ENCODE measurements around the gene PLCG1. TPM values are rescaled to one million over a fixed set of nuclear protein-coding genes. Genes with fewer than 3 reads are reported as not detected.

The PLCG1 gene
- total RNA-seq, 2 donors from 2014 or later: 227 to 257 TPM

- H3K9me3 ChIP-seq (ENCODE audit: control insufficient read depth, low read length): no peaks in the 10 kb centered on the region
- H3K4me1 Mint-ChIP-seq: peaks cover 28% of the 10 kb centered on the region
These were observed 11.6 kb downstream of the PLCG1 start for GRCh38 chr20:41148942-41149341.

GRCh38 chr20:41150664-41151063, 13.3 kb downstream of the PLCG1 start:
- Mint-ChIP-seq H3K4me3 (no peak overlapping the region), H3K9me3 (no peaks in the 10 kb centered on the region), H3K36me3 (ENCODE audit: low read depth) (peaks cover 15% of the 10 kb centered on the region), H3K27me3 (ENCODE audit: insufficient read depth) (no peaks in the 10 kb centered on the region), H3K4me1 (peaks cover 29% of the 10 kb centered on the region), H3K27ac (peak overlapping the region; percentile 10)
- Histone ChIP-seq H3K27ac (ENCODE audit: low read depth, low read length) (no peak overlapping the region), H3K4me1 (ENCODE audit: control insufficient read depth, insufficient read depth, low read length) (no peaks in the 10 kb centered on the region), H3K9ac (ENCODE audit: extremely low read depth, low read length, poor library complexity, severe bottlenecking) (no peak overlapping the region), H3K36me3 (ENCODE audit: control insufficient read depth, insufficient read depth, low read length) (peaks cover 70% of the 10 kb centered on the region), H3K27me3 (ENCODE audit: control insufficient read depth, insufficient read depth, low read length, poor library complexity, severe bottlenecking) (no peaks in the 10 kb centered on the region), H3K4me3 (ENCODE audit: low read length) (no peak overlapping the region), H3K9me3 (ENCODE audit: control insufficient read depth, low read length) (no peaks in the 10 kb centered on the region)
- 93 to 100% methylated on average over 1 to 3 of the region's 3 CpGs for WGBS, 2 experiments (ENCODE audit: insufficient coverage in 1 of 2, insufficient read length in 1 of 2)
- no peak for TF ChIP-seq CTCF (conservative IDR thresholded peaks at IDR 0.05)
- DNase-seq: no peak

More at GRCh38 chr20:41148942-41149341, 11.6 kb downstream of the PLCG1 start:
- Mint-ChIP-seq H3K9me3 (no peaks in the 10 kb centered on the region), H3K36me3 (ENCODE audit: low read depth) (peaks cover 29% of the 10 kb centered on the region), H3K4me3 (no peak overlapping the region), H3K27me3 (ENCODE audit: insufficient read depth) (no peaks in the 10 kb centered on the region), H3K27ac (no peak overlapping the region)
- H3K4me1 ChIP-seq (ENCODE audit: control insufficient read depth, insufficient read depth, low read length): no peaks in the 10 kb centered on the region
- H3K4me3 ChIP-seq (ENCODE audit: low read length): no peak overlapping the region
- no peak for DNase-seq
- TF ChIP-seq CTCF (conservative IDR thresholded peaks at IDR 0.05): no peak
- no peak overlapping the region for H3K27ac ChIP-seq (ENCODE audit: low read depth, low read length)
- WGBS, 2 experiments (ENCODE audit: insufficient coverage in 1 of 2, insufficient read length in 1 of 2): 87 to 89% methylated on average over 3 to 4 of the region's 5 CpGs
- H3K9ac ChIP-seq (ENCODE audit: extremely low read depth, low read length, poor library complexity, severe bottlenecking): no peak overlapping the region
- no peaks in the 10 kb centered on the region for H3K27me3 ChIP-seq (ENCODE audit: control insufficient read depth, insufficient read depth, low read length, poor library complexity, severe bottlenecking)
- H3K36me3 ChIP-seq (ENCODE audit: control insufficient read depth, insufficient read depth, low read length): peaks cover 70% of the 10 kb centered on the region

- H3K9ac ChIP-seq (ENCODE audit: extremely low read depth, low read length, poor library complexity, severe bottlenecking): no peak overlapping the region
- Mint-ChIP-seq H3K27me3 (ENCODE audit: insufficient read depth) (no peaks in the 10 kb centered on the region), H3K9me3 (no peaks in the 10 kb centered on the region), H3K27ac (peak overlapping the region; percentile 10), H3K4me3 (no peak overlapping the region), H3K36me3 (ENCODE audit: low read depth) (peaks cover 15% of the 10 kb centered on the region), H3K4me1 (peaks cover 29% of the 10 kb centered on the region)
- no peaks in the 10 kb centered on the region for H3K9me3 ChIP-seq (ENCODE audit: control insufficient read depth, low read length)
- DNase-seq: no peak
- H3K4me1 ChIP-seq (ENCODE audit: control insufficient read depth, insufficient read depth, low read length): no peaks in the 10 kb centered on the region
- 95 to 99% methylated on average over 4 to 5 of the region's 5 CpGs for WGBS, 2 experiments (ENCODE audit: insufficient coverage in 1 of 2, insufficient read length in 1 of 2)
- no peaks in the 10 kb centered on the region for H3K27me3 ChIP-seq (ENCODE audit: control insufficient read depth, insufficient read depth, low read length, poor library complexity, severe bottlenecking)
- peaks cover 64% of the 10 kb centered on the region for H3K36me3 ChIP-seq (ENCODE audit: control insufficient read depth, insufficient read depth, low read length)
- no peak overlapping the region for H3K27ac ChIP-seq (ENCODE audit: low read depth, low read length)
- no peak overlapping the region for H3K4me3 ChIP-seq (ENCODE audit: low read length)
- TF ChIP-seq CTCF (conservative IDR thresholded peaks at IDR 0.05): no peak
These were observed 14.0 kb downstream of the PLCG1 start for GRCh38 chr20:41151134-41151869.
